ENCODE data around the gene AGBL4. TPM values are rescaled to one million over a fixed set of nuclear protein-coding genes. Genes with fewer than 3 reads are reported as not detected.

The AGBL4 gene
- total RNA-seq, 6 experiments from 2014 or later = not detected

- no peak for TF ChIP-seq CTCF (IDR thresholded peaks at IDR 0.05)
- H3K27ac Mint-ChIP-seq = no peak overlapping the region
- no peak for DNase-seq
- H3K4me1 Mint-ChIP-seq (ENCODE audit: low read depth) = no peaks in the 10 kb centered on the region
- H3K9me3 Mint-ChIP-seq = peaks cover 54% of the 10 kb centered on the region
- no peak overlapping the region for H3K4me3 Mint-ChIP-seq
- H3K36me3 Mint-ChIP-seq (ENCODE audit: low read depth) = no peaks in the 10 kb centered on the region
- no peaks in the 10 kb centered on the region for H3K27me3 Mint-ChIP-seq (ENCODE audit: insufficient read depth)
Measured at GRCh38 chr1:48652334-48652733, 1371.4 kb downstream of the AGBL4 start.

GRCh38 chr1:48649880-48650279 lies 1373.9 kb downstream of the AGBL4 start:
- DNase-seq = no peak
- H3K27ac Mint-ChIP-seq = no peak overlapping the region
- no peaks in the 10 kb centered on the region for H3K4me1 Mint-ChIP-seq (ENCODE audit: low read depth)
- H3K4me3 Mint-ChIP-seq = no peak overlapping the region
- TF ChIP-seq CTCF (IDR thresholded peaks at IDR 0.05) = no peak
- peaks cover 60% of the 10 kb centered on the region for H3K9me3 Mint-ChIP-seq
- peaks cover 1% of the 10 kb centered on the region; the same call in 1 of the 2 replicates for H3K27me3 Mint-ChIP-seq (ENCODE audit: insufficient read depth)
- no peaks in the 10 kb centered on the region for H3K36me3 Mint-ChIP-seq (ENCODE audit: low read depth)

- no peaks in the 10 kb centered on the region for H3K36me3 Mint-ChIP-seq (ENCODE audit: low read depth)
- peaks cover 1% of the 10 kb centered on the region; the same call in 1 of the 2 replicates for H3K27me3 Mint-ChIP-seq (ENCODE audit: insufficient read depth)
- DNase-seq = no peak
- peaks cover 54% of the 10 kb centered on the region for H3K9me3 Mint-ChIP-seq
- no peaks in the 10 kb centered on the region for H3K4me1 Mint-ChIP-seq (ENCODE audit: low read depth)
- no peak overlapping the region for H3K4me3 Mint-ChIP-seq
- TF ChIP-seq CTCF (IDR thresholded peaks at IDR 0.05) = no peak
- no peak overlapping the region for H3K27ac Mint-ChIP-seq
Measured at GRCh38 chr1:48645883-48646282, 1377.9 kb downstream of the AGBL4 start.

GRCh38 chr1:48644905-48645605 lies 1378.7 kb downstream of the AGBL4 start:
- H3K27me3 Mint-ChIP-seq (ENCODE audit: insufficient read depth) = peaks cover 1% of the 10 kb centered on the region; the same call in 1 of the 2 replicates
- H3K27ac Mint-ChIP-seq = no peak overlapping the region
- no peaks in the 10 kb centered on the region for H3K4me1 Mint-ChIP-seq (ENCODE audit: low read depth)
- DNase-seq = no peak
- H3K36me3 Mint-ChIP-seq (ENCODE audit: low read depth) = no peaks in the 10 kb centered on the region
- no peak overlapping the region for H3K4me3 Mint-ChIP-seq
- H3K9me3 Mint-ChIP-seq = peaks cover 56% of the 10 kb centered on the region
- no peak for TF ChIP-seq CTCF (IDR thresholded peaks at IDR 0.05)

GRCh38 chr1:48644190-48644900 lies 1379.4 kb downstream of the AGBL4 start:
- H3K4me1 Mint-ChIP-seq (ENCODE audit: low read depth) = no peaks in the 10 kb centered on the region
- no peak overlapping the region for H3K27ac Mint-ChIP-seq
- no peak for TF ChIP-seq CTCF (IDR thresholded peaks at IDR 0.05)
- no peaks in the 10 kb centered on the region for H3K36me3 Mint-ChIP-seq (ENCODE audit: low read depth)
- peaks cover 1% of the 10 kb centered on the region; the same call in 1 of the 2 replicates for H3K27me3 Mint-ChIP-seq (ENCODE audit: insufficient read depth)
- DNase-seq = no peak
- H3K4me3 Mint-ChIP-seq = no peak overlapping the region
- H3K9me3 Mint-ChIP-seq = peaks cover 53% of the 10 kb centered on the region
